Coronary artery (tissue), 2 donors: ENCODE results near the gene EFNA2.
A peak's percentile ranks its signal among the peaks of the same experiment; 100 is the strongest.

ENCODE experiments used
- DNase-seq: peaks from one replicate; pipeline ENCODE4 v3.0.0-alpha.2; 2017; ENCODE audit warnings: low spot score
- H3K27ac ChIP-seq, 2 donors: fragments of 200-600 bp; sonication (generic); one replicate each; pipeline ENCODE4 v1.5.1; 2016 to 2019
- H3K4me3 ChIP-seq: fragments of 200-600 bp; sonication (generic); 2 replicates; pipeline ENCODE4 v1.5.1; 2016; ENCODE audit warnings: mild to moderate bottlenecking, moderate library complexity
- TF ChIP-seq, protein P1 (sequence below): fragments of 200-600 bp; sonication (generic); IDR thresholded peaks from one replicate; pipeline ENCODE4 v1.5.1; 2019; ENCODE audit warnings: antibody characterized with exemption

Gene EFNA2

DNA sequence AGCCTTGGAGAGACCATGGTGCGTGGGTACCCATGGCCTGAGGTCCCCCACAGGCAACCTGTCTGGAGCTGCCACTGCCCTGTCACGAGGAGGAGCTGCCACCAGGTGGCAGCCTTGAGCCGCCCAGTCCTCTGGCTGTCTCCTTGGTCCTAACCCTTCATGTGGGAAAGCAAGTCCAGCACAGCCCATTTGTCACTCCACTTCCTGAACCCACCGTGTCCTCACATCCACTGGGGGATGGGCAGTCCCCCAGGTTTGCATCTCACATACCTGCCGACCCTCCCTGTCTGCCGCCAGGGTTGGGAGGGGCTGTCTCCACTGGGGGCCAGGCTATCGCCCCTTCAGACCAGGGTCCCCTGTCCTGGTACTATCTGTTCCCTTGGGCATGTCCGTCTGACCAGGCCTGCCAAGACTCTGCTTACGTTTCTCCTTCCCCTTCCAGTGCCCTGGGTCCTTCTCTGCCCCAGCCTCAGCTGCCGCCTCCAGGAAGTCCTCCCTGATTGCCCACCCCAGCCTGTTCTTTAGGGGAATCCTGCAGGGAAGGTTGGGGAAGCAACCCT, 5.8 kb upstream of the EFNA2 start:
- DNase-seq = peak; percentile 88
- H3K27ac ChIP-seq = no peak overlapping the region
- no peak overlapping the region for H3K4me3 ChIP-seq
- TF ChIP-seq, protein P1, sequence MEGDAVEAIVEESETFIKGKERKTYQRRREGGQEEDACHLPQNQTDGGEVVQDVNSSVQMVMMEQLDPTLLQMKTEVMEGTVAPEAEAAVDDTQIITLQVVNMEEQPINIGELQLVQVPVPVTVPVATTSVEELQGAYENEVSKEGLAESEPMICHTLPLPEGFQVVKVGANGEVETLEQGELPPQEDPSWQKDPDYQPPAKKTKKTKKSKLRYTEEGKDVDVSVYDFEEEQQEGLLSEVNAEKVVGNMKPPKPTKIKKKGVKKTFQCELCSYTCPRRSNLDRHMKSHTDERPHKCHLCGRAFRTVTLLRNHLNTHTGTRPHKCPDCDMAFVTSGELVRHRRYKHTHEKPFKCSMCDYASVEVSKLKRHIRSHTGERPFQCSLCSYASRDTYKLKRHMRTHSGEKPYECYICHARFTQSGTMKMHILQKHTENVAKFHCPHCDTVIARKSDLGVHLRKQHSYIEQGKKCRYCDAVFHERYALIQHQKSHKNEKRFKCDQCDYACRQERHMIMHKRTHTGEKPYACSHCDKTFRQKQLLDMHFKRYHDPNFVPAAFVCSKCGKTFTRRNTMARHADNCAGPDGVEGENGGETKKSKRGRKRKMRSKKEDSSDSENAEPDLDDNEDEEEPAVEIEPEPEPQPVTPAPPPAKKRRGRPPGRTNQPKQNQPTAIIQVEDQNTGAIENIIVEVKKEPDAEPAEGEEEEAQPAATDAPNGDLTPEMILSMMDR = peak; percentile 94

DNA sequence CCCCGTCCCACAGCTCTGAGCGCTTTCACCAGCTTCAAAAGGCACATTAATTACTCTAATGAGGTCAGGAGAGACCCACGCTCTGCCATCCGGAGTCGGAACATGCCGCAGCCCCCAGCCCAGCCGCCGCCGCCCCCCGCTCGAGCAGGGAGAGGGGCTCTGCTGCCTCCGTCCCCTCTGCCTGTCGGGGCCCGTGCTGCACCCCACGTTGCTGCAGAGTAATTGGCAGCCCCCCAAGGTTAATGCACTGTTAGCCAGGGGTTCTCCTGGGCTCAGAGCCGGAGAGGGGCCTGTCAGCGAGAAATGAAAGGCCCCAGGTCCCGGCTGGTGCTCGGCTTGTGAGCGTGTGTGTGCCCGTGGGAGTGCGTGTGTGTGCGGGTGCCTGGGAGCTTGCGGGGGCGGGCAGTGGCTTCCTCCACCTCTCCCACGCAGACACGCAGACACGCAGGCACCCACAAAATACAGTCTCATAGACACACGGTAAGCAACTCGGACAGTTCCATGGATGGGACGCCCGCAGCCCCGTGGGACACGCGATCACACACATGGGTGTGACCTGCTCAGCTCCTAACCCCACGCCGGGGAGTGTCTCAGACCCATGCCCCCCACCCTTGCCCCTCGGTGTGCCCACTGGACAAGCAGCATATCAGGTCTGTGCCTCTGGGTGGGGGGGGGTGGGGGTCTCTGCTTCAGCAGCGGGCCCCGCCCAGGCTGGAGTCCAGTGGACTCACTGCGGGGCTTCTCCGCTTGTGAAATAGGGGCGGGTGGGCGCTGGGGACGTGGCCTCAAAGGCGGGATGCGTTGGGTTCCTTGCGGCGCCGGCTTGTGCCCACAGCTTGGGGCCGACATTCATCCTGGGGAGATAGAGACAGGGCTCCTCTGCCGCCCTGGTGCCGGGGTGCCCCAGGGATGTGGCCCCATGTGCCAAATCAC, 4.8 kb upstream of the EFNA2 start:
- no peak overlapping the region for H3K27ac ChIP-seq
- DNase-seq = no peak
- H3K4me3 ChIP-seq = no peak overlapping the region
- TF ChIP-seq, protein P1 = no peak

DNA sequence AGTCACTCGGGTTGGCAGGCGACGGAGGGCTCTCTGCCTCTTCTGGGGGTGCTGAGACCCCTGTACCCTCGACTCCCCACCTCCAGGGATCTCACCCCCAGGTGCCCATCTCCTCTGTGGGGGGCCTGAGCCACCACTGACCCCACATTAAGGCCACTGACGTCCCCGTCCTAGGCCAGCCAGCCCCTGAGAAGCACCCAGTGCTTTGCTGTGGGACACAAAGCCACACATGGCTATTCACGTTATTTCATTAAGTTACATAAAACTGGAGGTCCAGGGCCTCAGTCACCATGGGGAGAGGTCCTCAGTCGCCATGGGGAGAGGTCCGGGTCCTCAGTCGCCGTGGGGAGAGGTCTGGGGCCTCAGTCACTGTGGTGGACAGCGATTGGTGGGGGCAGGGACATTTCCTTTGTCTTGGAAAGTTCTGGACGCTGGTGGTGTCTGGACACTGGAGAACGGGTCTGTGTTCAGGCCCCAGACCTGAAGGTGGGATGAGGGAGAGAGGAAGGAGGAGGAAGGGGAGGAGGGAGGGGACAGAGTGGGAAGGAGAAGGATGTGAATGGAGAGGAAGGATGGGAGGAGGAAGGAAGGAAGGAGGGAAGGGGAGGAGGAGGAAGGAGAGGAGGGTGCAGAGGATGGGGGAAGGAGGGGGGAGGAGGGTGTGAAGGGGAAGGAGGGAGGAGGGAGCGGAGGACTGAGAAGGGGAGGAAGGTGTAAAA, 3.9 kb upstream of the EFNA2 start:
- TF ChIP-seq, protein P1 = no peak
- no peak overlapping the region for H3K27ac ChIP-seq
- no peak overlapping the region for H3K4me3 ChIP-seq

DNA sequence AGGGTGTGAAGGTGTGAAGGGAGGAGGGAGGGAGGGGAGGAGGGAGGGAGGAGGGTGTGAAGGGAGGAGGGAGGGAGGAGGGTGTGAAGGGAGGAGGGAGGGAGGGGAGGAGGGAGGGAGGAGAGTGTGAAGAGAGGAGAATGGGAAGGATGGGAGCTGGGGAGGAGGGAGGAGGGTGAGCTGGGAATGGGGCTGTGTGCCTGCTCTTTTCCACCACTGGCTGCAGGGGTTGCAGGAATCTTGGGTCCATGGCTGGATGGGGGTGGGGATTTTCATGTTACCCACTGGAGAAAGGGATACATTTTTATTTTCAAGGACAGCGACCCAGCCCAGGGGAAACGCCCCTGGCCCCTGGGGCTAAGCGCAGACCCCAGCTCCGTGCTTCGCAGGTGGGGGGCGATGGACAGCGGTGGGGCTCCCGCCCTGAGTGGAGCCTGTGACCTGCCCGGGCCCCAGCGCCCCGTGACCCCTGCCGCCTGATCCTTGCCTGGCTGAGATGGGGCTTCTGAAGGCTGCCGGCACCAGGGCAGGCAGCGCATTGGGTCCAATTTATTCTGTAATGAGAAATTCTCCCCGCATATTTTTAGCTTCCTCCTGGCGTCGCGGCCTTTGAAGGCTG, 3.0 kb upstream of the EFNA2 start:
- no peak for DNase-seq
- Histone ChIP-seq H3K27ac (no peak overlapping the region), H3K4me3 (no peak overlapping the region)
- TF ChIP-seq, protein P1 = no peak

More for the DNA sequence above, 3.9 kb upstream of the EFNA2 start:
- no peak for DNase-seq

DNA sequence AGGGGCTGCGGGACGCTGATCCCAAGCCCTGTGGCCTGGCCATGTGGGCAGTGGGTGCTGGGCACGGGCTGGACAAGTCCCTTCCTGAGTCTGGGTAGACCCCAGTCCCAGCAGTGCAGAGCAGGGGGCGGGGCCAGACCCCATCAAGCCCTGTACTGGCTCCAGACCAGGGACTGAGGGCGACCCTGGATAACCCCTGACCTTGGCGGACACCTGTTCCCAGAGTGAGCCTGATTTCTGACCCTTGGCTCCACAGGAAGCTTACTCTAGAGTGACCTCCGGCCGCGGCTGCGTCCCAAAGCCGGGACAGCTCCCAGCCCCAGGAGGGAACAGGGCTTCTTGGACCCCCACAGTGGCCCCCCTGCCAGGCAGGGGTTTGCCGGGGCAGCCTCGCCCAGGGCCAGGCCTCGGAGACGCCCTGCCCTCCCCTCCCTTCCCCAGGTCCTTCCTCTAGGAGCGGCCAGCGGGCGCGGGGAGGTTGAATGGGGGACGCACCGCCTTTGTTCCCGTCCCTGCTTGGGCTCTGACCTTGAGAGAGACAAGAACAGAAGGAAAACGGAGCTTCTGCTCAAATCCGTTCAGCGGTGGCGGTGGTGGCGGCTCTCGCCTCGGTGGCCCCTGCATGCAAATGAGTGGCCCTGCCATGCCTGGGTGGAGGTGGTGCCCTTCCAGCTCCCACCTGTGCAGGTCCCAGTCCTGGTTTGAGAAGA, 2.3 kb upstream of the EFNA2 start:
- Histone ChIP-seq H3K4me3 (no peak overlapping the region), H3K27ac (no peak overlapping the region)
- no peak for DNase-seq
- TF ChIP-seq, protein P1 = no peak

DNA sequence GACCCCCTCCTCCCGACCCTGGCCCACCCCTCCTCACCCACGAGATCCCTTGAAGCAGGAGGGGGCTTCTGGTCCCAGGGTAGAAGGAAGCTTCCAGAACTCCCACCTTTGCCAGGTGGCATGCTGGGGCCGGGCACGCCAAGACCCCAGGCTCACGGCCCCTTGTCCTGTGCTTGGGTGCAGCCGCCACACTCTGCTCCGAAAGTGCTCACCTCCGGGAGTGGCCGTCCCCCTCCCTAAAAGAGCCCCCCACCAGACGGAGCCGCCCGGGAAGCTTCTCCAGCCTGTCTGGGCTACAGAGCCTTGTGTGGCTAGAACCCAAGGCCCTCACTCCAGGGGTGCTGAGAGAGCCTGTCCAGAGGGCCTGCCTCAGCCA, 1.8 kb upstream of the EFNA2 start:
- DNase-seq = no peak
- Histone ChIP-seq H3K4me3 (no peak overlapping the region), H3K27ac (no peak overlapping the region)
- TF ChIP-seq, protein P1 = no peak
